Trophoblast cell (in vitro differentiated cells and primary cell): ENCODE measurements around the gene GXYLT2.
"Not testable (repeated sequence)": the region's sequence is repeated elsewhere in the genome, so short reads cannot be mapped to it uniquely, and the experiment has no call there.

ENCODE experiments used
- DNase-seq, 2 donors: peaks; one replicate each; pipeline ENCODE4 v3.0.0-alpha.2; 2016
- H2AFZ ChIP-seq: 2 replicates; pipeline ENCODE4 v1.6.1; 2013; ENCODE audit warnings: low read length, moderate library complexity, mild to moderate bottlenecking; ENCODE audit not compliant: insufficient read depth, poor library complexity
- H2AK5ac ChIP-seq: 2 replicates; pipeline ENCODE4 v1.6.1; 2013; ENCODE audit warnings: mild to moderate bottlenecking, low read length
- H2BK120ac ChIP-seq: 2 replicates; pipeline ENCODE4 v1.6.1; 2013; ENCODE audit warnings: low read length, mild to moderate bottlenecking, moderate library complexity; ENCODE audit not compliant: insufficient read depth, poor library complexity
- H2BK12ac ChIP-seq: 2 replicates; pipeline ENCODE4 v1.6.1; 2013; ENCODE audit warnings: mild to moderate bottlenecking, low read length, moderate library complexity
- H2BK5ac ChIP-seq: 2 replicates; pipeline ENCODE4 v1.6.1; 2013; ENCODE audit warnings: low read length, low read depth, moderate library complexity, mild to moderate bottlenecking; ENCODE audit not compliant: poor library complexity
- H3K14ac ChIP-seq: 2 replicates; pipeline ENCODE4 v1.6.1; 2013; ENCODE audit warnings: mild to moderate bottlenecking, low read length
- H3K18ac ChIP-seq: 2 replicates; pipeline ENCODE4 v1.6.1; 2013; ENCODE audit warnings: mild to moderate bottlenecking, low read length
- H3K23ac ChIP-seq: 2 replicates; pipeline ENCODE4 v1.6.1; 2013; ENCODE audit warnings: low read length
- H3K27ac ChIP-seq: 2 replicates; pipeline ENCODE4 v1.5.1; 2013; ENCODE audit warnings: low read depth, mild to moderate bottlenecking, inconsistent platforms, low read length, moderate library complexity
- H3K27me3 ChIP-seq: 2 replicates; pipeline ENCODE4 v1.6.1; 2013; ENCODE audit warnings: inconsistent platforms, mild to moderate bottlenecking, low read length, moderate library complexity; ENCODE audit not compliant: insufficient read depth
- H3K36me3 ChIP-seq, 2 experiments: 1 replicate in 1 of 2; 2 replicates in 1 of 2; pipeline ENCODE4 v1.6.1; 2013; ENCODE audit warnings: low read length in 2 of 2, mild to moderate bottlenecking in 2 of 2, moderate library complexity in 1 of 2; ENCODE audit not compliant: insufficient read depth in 2 of 2, control insufficient read depth in 1 of 2
- H3K4ac ChIP-seq: 2 replicates; pipeline ENCODE4 v1.6.1; 2013; ENCODE audit warnings: low read depth, mild to moderate bottlenecking, low read length, moderate library complexity
- H3K4me1 ChIP-seq, 2 experiments: 1 replicate in 1 of 2; 2 replicates in 1 of 2; pipeline ENCODE4 v1.6.1; 2013; ENCODE audit warnings: low read length in 2 of 2, mild to moderate bottlenecking in 2 of 2, moderate library complexity in 1 of 2; ENCODE audit not compliant: insufficient read depth in 2 of 2, control insufficient read depth in 1 of 2
- H3K4me2 ChIP-seq: 2 replicates; pipeline ENCODE4 v1.6.1; 2013; ENCODE audit warnings: inconsistent platforms, mild to moderate bottlenecking, low read length, moderate library complexity
- H3K4me3 ChIP-seq: 2 replicates; pipeline ENCODE4 v1.5.1; 2013; ENCODE audit warnings: mild to moderate bottlenecking, low read depth, low read length, inconsistent platforms
- H3K79me1 ChIP-seq: one replicate; pipeline ENCODE4 v1.6.1; 2013; ENCODE audit warnings: low read length
- H3K79me2 ChIP-seq: 2 replicates; pipeline ENCODE4 v1.6.1; 2013; ENCODE audit warnings: low read length, mild to moderate bottlenecking; ENCODE audit not compliant: control insufficient read depth, insufficient read depth, poor library complexity
- H3K9ac ChIP-seq: 2 replicates; pipeline ENCODE4 v1.6.1; 2013; ENCODE audit warnings: mild to moderate bottlenecking, low read length
- H3K9me3 ChIP-seq: 2 replicates; pipeline ENCODE4 v1.6.1; 2013; ENCODE audit warnings: low read depth, mild to moderate bottlenecking, control low read depth, inconsistent platforms, low read length; ENCODE audit not compliant: insufficient read depth
- H4K12ac ChIP-seq: 2 replicates; pipeline ENCODE4 v1.6.1; 2013; ENCODE audit warnings: low read depth, mild to moderate bottlenecking, low read length, moderate library complexity
- H4K8ac ChIP-seq: 2 replicates; pipeline ENCODE4 v1.6.1; 2013; ENCODE audit warnings: low read depth, mild to moderate bottlenecking, low read length, moderate library complexity
- H4K91ac ChIP-seq: one replicate; pipeline ENCODE4 v1.6.1; 2013; ENCODE audit warnings: low read depth, mild to moderate bottlenecking, low read length, moderate library complexity
- WGBS: extraction: QIAGEN DNeasy Blood & Tissue Kit; methylation state at CpG from one replicate; pipeline ENCODE4 v1.1.7; 2013; ENCODE audit warnings: missing lambda C conversion rate; ENCODE audit not compliant: insufficient read length, insufficient coverage; ENCODE audit errors: extremely low coverage; 5-methylcytosine and 5-hydroxymethylcytosine counted together

The GXYLT2 gene

DNA sequence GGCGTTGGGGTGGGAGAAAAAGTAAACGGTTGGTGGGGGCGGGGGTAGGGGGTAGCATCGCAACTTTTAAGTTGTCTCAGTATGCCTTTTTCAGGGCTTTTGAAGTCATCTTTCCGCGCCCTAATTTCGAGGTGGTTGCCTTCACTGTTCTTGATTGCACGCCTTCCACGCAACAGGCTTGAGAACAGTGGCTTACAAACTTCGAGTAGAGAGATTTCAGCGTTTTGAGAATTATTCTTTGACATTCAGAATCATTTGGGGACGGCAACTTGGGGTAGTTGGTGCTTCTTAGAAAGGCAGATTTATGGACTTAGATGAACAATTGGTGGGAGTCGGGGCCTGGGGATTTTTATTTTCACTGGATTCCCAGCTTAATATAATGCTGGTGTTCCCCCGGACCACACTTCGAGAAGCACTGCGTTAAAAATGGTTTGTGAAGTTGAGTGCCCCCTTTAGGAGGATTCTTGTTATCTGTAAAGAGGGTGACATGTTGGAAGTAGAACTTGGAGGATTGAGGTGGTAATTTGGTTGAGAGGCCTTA lies 109.6 kb downstream of the GXYLT2 start:
- Histone ChIP-seq H2BK12ac (no peak overlapping the region), H3K9ac (peak overlapping the region; percentile 95), H3K27ac (peak overlapping the region; percentile 99), H4K8ac (peak overlapping the region; percentile 94), H3K27me3 (no peaks in the 10 kb centered on the region), H4K91ac (peak overlapping the region; percentile 96), H3K9me3 (no peaks in the 10 kb centered on the region), H2AK5ac (no peak overlapping the region), H3K23ac (no peak overlapping the region), H2BK5ac (peak overlapping the region; percentile 99), H3K18ac (peak overlapping the region; percentile 97), H3K14ac (peak overlapping the region; percentile 99), H2BK120ac (peak overlapping the region; percentile 96), H4K12ac (peak overlapping the region; percentile 1), H3K36me3 (peaks cover 7% of the 10 kb centered on the region in 2 experiments), H3K79me2 (peaks cover 15% of the 10 kb centered on the region), H3K4me2 (peak overlapping the region; percentile 70), H3K4ac (peak overlapping the region; percentile 92), H3K79me1 (peaks cover 13% of the 10 kb centered on the region), H2AFZ (no peak overlapping the region), H3K4me1 (peaks cover 4 to 9% of the 10 kb centered on the region in 2 experiments), H3K4me3 (peak overlapping the region; percentile 93)
- peak; percentile 24 to 59 for DNase-seq
- no CpG with 5 or more reads among the region's 16 CpGs for WGBS

DNA sequence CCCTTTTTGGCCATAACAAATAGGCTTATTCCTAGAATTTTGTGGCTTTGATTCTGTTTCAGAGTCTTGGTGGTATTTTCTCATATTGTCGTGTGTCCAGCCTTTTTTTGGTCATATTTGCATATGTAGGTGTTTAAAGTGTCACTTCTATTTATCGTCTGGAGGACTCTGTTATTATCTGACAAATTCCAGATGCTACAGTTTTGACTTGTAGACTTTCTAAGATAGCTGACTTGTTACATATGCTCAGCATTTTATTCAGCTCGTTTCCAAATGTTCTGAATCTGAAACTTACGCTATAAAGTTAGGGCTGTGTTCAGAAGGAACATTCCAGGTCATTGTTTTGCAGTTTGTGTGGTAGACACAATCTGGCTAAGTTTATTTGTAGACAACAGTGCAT lies 110.6 kb downstream of the GXYLT2 start:
- H2AK5ac ChIP-seq, result no peak overlapping the region
- WGBS, result no CpG with 5 or more reads among the region's 4 CpGs

DNA sequence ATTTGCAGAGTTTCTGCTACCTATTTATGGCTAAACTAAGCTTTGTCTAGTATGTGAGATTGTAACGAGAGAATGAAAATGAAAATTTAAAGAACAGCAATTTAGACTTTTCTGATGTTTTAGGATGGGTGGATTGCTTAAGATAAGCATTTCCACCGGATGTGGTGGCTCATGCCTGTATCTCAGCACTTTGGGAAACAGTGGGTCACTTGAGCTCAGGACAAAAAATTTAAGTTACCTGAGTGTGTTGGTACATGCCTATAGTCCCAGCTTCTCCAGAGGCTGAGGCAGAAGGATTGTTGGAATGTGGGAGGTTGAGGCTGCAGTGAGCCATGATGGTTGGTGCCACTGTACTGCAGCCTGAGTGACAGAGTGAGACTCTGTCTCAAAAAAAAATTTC lies 112.1 kb downstream of the GXYLT2 start:
- Histone ChIP-seq H3K4me2 (peak overlapping the region; percentile 48), H3K9me3 (no peaks in the 10 kb centered on the region), H3K4me3 (no peak overlapping the region), H4K12ac (no peak overlapping the region), H2BK12ac (no peak overlapping the region), H2AK5ac (no peak overlapping the region), H3K79me2 (peaks cover 26% of the 10 kb centered on the region), H4K8ac (no peak overlapping the region), H3K4me1 (peaks cover 4 to 9% of the 10 kb centered on the region in 2 experiments), H3K23ac (peak overlapping the region; percentile 5), H3K18ac (no peak overlapping the region), H3K4ac (peak overlapping the region; percentile 3), H2BK120ac (no peak overlapping the region), H3K9ac (no peak overlapping the region), H3K14ac (no peak overlapping the region), H3K79me1 (peaks cover 13% of the 10 kb centered on the region), H3K36me3 (peaks cover 15 to 17% of the 10 kb centered on the region in 2 experiments), H4K91ac (no peak overlapping the region), H2BK5ac (no peak overlapping the region), H3K27me3 (no peaks in the 10 kb centered on the region), H2AFZ (no peak overlapping the region), H3K27ac (no peak overlapping the region)
- no peak for DNase-seq
- 100% methylated on average over 1 of the region's 2 CpGs for WGBS

More for the DNA sequence above, 110.6 kb downstream of the GXYLT2 start:
- H3K27ac ChIP-seq, result no peak overlapping the region
- no peak overlapping the region for H3K23ac ChIP-seq
- H3K4me3 ChIP-seq, result no peak overlapping the region
- H2BK120ac ChIP-seq, result no peak overlapping the region
- peaks cover 9 to 12% of the 10 kb centered on the region in 2 experiments for H3K36me3 ChIP-seq
- no peak overlapping the region for H4K8ac ChIP-seq
- H3K9ac ChIP-seq, result no peak overlapping the region
- H3K4me2 ChIP-seq, result peak overlapping the region; percentile 79
- peaks cover 13% of the 10 kb centered on the region for H3K79me1 ChIP-seq
- H4K12ac ChIP-seq, result no peak overlapping the region
- no peaks in the 10 kb centered on the region for H3K9me3 ChIP-seq
- peak overlapping the region; percentile 53 for H3K4ac ChIP-seq
- no peak overlapping the region for H3K14ac ChIP-seq
- H3K27me3 ChIP-seq, result no peaks in the 10 kb centered on the region
- DNase-seq, result no peak
- H3K18ac ChIP-seq, result no peak overlapping the region
- no peak overlapping the region for H2AFZ ChIP-seq
- H3K79me2 ChIP-seq, result peaks cover 18% of the 10 kb centered on the region
- no peak overlapping the region for H4K91ac ChIP-seq
- peaks cover 4 to 11% of the 10 kb centered on the region in 2 experiments for H3K4me1 ChIP-seq
- no peak overlapping the region for H2BK12ac ChIP-seq
- H2BK5ac ChIP-seq, result no peak overlapping the region

DNA sequence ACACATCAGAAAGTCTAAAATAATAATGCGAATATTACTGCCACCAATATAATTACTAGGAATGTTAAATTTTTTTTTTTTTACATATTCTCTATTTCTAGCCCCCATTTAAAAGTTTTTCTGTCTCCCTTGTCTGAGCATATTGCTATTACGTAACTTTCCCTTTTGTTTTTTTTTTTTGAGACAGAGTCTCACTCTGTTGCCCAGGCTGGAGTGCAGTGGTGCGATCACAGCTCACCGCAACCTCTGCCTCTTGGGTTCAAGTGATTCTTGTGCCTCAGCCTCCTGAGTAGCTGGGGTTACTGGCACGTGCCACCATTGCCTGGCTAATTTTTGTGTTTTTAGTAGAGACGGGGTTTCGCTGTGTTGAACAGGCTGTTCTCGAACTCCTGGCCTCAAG lies 115.2 kb downstream of the GXYLT2 start:
- H3K9ac ChIP-seq, DNase-seq: not testable (repeated sequence)

More for the DNA sequence above, 115.2 kb downstream of the GXYLT2 start:
- not testable (repeated sequence) for H2BK120ac ChIP-seq, H3K9me3 ChIP-seq, H3K23ac ChIP-seq, H3K14ac ChIP-seq, H2AK5ac ChIP-seq, H3K4me2 ChIP-seq, H2AFZ ChIP-seq, H4K12ac ChIP-seq, H2BK5ac ChIP-seq, H3K79me1 ChIP-seq, H3K27ac ChIP-seq, H3K27me3 ChIP-seq, H3K4me3 ChIP-seq, H3K18ac ChIP-seq, H4K8ac ChIP-seq, H4K91ac ChIP-seq, H2BK12ac ChIP-seq, H3K4me1 ChIP-seq
- Histone ChIP-seq H3K4ac (peak overlapping the region; percentile 94), H3K36me3 (peaks cover 29 to 31% of the 10 kb centered on the region in 2 experiments), H3K79me2 (peaks cover 28% of the 10 kb centered on the region)
- WGBS, result no CpG with 5 or more reads among the region's 8 CpGs
